Activated T-cell treated with anti-CD3 and anti-CD28 coated beads, Interleukin-2, amount 50 U/mL, for 72 hours (primary cell): ENCODE data around the gene LBH. TPM values are rescaled to one million over a fixed set of nuclear protein-coding genes. Genes with fewer than 3 reads are reported as not detected.

Experiments used
- ATAC-seq, 2 donors: fragments of 150-1000 bp; cut with Tn5 transposase; replicated peaks in 1 of 2; 2 replicates each; pipeline ENCODE4 v1.10.0; 2021; ENCODE audit warnings: moderate library complexity in 2 of 2, mild to moderate bottlenecking in 1 of 2
- DNase-seq, 2 donors: peaks; one replicate each; pipeline ENCODE4 v3.0.0; 2021 to 2022; ENCODE audit warnings: mixed read lengths in 1 of 2
- H3K27ac Mint-ChIP-seq: one replicate; pipeline ENCODE4 v1.8.0; 2022; ENCODE audit warnings: mild to moderate bottlenecking, moderate library complexity, mixed read lengths
- H3K27me3 Mint-ChIP-seq: one replicate; pipeline ENCODE4 v1.8.0; 2022; ENCODE audit warnings: low read depth, mixed read lengths
- H3K36me3 Mint-ChIP-seq, 2 donors: one replicate each; pipeline ENCODE4 v1.8.0; 2022; ENCODE audit warnings: mixed read lengths in 2 of 2, mild to moderate bottlenecking in 1 of 2; ENCODE audit not compliant: insufficient read depth in 2 of 2
- H3K4me1 Mint-ChIP-seq: one replicate; pipeline ENCODE4 v1.8.0; 2022; ENCODE audit warnings: low read depth, mixed read lengths
- H3K4me3 Mint-ChIP-seq, 2 donors: one replicate each; pipeline ENCODE4 v1.8.0; 2022; ENCODE audit warnings: mild to moderate bottlenecking in 2 of 2, mixed read lengths in 2 of 2, moderate library complexity in 2 of 2
- H3K9me3 Mint-ChIP-seq, 2 donors: one replicate each; pipeline ENCODE4 v1.8.0; 2022; ENCODE audit warnings: mixed read lengths in 2 of 2
- total RNA-seq, 2 donors: library from RNA; stranded (reverse); gene quantifications; one replicate each; pipeline ENCODE4 v1.2.3, GENCODE V29; 2022

LBH gene
- total RNA-seq, 2 donors from 2014 or later: 129 to 133 TPM

DNA sequence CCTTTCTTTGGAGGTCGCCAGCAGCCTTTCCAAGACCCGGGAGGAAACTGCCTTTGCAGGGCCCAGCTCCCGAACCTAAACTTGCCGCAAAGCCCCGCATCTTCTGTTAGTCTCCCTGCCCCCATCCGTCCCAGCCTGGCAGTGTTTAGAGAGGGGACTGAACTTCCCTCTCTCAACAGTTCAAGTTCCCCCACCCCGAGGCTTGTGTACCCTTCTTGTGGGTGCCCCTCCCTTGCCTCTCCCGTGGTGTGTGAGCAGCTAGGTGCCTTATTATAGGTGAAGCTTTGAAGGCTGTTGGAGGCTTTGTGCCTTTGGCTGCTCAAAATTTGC lies 1.4 kb downstream of the LBH start:
- Mint-ChIP-seq H3K4me1 (peaks cover 66% of the 10 kb centered on the region), H3K9me3 (no peaks in the 10 kb centered on the region), H3K27ac (peak overlapping the region; percentile 61), H3K36me3 (peaks cover 18 to 22% of the 10 kb centered on the region in 2 donors), H3K27me3 (peaks cover 16% of the 10 kb centered on the region), H3K4me3 (peak overlapping the region; percentile 90 to 93)
- ATAC-seq (no peak), DNase-seq (peak; percentile 41 to 43)

DNA sequence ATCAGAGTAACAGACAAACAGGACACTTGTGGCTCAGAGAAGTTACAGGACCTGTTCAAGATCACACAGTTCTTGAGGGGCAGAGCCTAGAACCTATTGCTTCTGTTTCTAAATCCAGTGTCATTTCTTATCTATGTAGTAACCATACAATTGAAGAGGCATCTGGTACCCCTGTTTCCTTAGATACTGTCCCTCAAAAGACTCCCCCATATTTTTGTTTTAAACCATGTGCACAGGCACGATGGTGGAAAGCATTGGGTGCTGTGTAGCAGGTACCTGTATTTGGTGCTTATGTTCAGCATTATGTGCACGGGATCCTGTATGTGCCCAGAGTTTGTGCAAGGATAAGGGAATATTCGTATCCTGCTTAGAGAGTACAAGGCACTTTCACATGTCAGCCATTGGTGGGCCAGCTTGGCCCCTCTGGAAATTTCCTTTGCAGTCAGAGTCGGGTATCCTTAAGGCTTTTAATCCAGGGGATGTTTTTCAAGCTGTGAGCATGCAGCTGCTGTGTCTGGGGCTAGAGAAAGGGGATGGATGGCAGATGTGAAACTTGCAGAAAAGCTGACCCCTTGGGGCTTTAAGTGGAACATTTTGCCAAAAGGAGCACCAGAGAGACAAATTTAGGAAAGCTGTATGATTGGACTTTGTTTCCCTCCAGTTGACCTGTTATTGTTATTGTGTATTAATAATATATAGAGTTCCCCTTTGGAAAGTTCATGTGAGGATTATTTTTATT lies 2.1 kb downstream of the LBH start:
- H3K4me3 Mint-ChIP-seq: peak overlapping the region; percentile 90 to 93
- no peak for DNase-seq
- peaks cover 66% of the 10 kb centered on the region for H3K4me1 Mint-ChIP-seq

DNA sequence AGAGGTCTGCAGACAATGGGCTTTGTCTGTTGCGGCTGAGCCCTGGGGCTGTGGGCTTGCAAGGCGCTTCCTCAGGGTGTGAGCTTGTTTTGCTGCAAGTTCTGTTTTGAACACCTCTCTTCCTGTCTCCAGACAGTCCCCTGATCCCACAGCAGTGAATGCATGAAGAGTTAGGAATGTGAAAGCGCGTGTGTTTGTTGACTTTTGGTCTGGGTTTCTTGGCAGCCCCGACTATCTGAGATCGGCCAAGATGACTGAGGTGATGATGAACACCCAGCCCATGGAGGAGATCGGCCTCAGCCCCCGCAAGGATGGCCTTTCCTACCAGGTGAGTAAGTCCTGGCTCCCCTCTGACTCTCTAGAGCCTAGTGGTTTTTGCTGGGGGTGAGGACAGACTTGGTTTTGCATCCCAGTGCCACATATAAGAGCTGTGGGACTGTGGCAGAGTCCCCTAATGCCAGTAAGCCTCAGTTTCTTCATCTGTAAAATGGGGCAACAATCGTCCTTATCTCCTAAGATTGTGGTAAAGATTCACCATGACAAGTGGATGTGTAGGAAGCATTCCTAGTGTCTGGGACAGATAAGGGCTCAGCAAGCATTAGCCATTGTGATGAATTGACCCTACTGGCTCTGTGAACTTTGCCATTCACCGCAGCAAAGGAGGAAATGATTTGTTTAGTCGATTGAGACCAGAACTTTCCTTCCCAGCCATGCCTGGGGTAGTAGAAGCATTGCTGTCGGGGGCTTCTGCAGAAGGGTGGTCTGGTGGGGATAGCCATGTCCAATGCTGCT lies 3.0 kb downstream of the LBH start:
- peaks cover 24 to 34% of the 10 kb centered on the region in 2 donors for H3K36me3 Mint-ChIP-seq
- H3K4me3 Mint-ChIP-seq: peak overlapping the region; percentile 90 to 93

More for the DNA sequence above, 2.1 kb downstream of the LBH start:
- Mint-ChIP-seq H3K27me3 (peaks cover 11% of the 10 kb centered on the region), H3K9me3 (no peaks in the 10 kb centered on the region), H3K36me3 (peaks cover 20 to 27% of the 10 kb centered on the region in 2 donors), H3K27ac (peak overlapping the region; percentile 61)
- ATAC-seq: no peak

DNA sequence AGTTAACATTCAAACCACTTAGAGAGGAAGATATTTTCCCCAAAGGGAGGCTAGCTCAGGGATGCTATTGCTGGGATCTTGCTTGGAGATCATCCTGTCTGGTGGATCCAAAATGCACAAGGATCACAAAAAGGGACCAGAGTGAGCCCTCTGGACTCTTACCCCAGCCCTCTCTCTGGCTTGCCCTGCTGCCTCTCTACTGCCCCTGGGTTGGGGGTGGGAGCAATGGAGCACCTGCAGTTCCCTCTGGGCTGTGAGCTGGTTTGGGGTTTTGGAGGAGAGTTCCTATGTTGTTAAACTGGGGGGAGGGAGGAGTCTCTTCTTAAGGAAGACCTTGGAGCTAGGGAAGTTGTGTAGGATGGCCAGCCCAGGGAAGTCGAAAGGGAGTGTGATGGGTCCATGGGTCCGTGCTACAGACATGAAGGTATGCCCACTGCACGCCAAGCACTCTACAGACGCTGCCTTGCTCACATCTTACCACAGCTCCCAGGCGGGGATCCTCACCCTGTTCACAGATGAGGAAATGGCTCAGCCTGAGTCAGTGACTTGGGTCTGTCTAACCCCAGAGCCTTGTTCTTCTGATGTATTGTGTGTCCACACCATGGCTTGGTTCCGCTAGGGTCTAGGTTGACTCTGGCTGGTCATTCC lies 3.8 kb downstream of the LBH start:
- Mint-ChIP-seq H3K9me3 (no peaks in the 10 kb centered on the region), H3K36me3 (peaks cover 28 to 39% of the 10 kb centered on the region in 2 donors), H3K4me3 (peak overlapping the region; percentile 90 to 93), H3K27ac (peak overlapping the region; percentile 84), H3K27me3 (no peaks in the 10 kb centered on the region), H3K4me1 (peaks cover 76% of the 10 kb centered on the region)
- peak; percentile 72 to 87 for DNase-seq
- peak; percentile 42 to 60 for ATAC-seq

More for the DNA sequence above, 3.0 kb downstream of the LBH start:
- Mint-ChIP-seq H3K27ac (peak overlapping the region; percentile 84), H3K9me3 (no peaks in the 10 kb centered on the region), H3K27me3 (peaks cover 7% of the 10 kb centered on the region), H3K4me1 (peaks cover 75% of the 10 kb centered on the region)
- peak in 1 of 2 donors; percentile 6 for ATAC-seq
- peak; percentile 60 to 64 for DNase-seq

DNA sequence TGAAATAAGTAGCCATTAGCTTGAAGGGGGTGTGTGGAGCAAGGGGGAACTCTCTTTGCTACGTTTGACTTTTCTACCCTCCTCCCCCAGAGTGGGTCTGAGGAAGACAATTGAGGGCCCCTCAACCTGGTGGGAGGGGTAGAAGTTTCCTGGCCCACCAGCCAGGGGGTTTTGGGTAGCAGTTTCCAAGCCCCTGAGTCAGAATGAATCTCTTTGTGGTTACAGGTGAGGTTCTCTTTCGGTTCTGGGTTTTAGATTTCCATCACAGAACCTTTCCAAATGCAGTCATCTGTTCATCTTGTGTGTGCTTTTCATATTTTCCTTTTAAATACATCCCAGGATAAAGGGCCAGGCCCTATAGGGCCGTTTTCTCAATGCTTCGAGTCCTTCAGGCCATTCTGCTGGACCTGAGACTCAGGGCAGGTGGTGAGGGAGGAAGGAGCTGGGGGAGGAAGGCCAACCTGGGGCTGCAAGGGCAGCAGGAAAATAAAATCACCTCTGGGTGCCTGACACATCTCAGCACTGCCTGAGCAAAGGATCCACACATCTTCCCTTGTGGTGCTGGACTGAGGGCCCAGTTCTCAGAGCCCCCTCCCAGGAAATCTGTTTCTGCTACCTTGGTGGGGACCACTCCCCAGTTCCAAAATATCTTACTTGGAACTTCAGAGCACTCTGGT lies 4.7 kb downstream of the LBH start:
- ATAC-seq: peak; percentile 7 to 27
- no peaks in the 10 kb centered on the region for H3K9me3 Mint-ChIP-seq
- peak; percentile 64 to 80 for DNase-seq
- peaks cover 78% of the 10 kb centered on the region for H3K4me1 Mint-ChIP-seq
- H3K27me3 Mint-ChIP-seq: no peaks in the 10 kb centered on the region
- H3K4me3 Mint-ChIP-seq: peak overlapping the region; percentile 90 to 93
- H3K27ac Mint-ChIP-seq: peak overlapping the region; percentile 88
- H3K36me3 Mint-ChIP-seq: peaks cover 29 to 42% of the 10 kb centered on the region in 2 donors

DNA sequence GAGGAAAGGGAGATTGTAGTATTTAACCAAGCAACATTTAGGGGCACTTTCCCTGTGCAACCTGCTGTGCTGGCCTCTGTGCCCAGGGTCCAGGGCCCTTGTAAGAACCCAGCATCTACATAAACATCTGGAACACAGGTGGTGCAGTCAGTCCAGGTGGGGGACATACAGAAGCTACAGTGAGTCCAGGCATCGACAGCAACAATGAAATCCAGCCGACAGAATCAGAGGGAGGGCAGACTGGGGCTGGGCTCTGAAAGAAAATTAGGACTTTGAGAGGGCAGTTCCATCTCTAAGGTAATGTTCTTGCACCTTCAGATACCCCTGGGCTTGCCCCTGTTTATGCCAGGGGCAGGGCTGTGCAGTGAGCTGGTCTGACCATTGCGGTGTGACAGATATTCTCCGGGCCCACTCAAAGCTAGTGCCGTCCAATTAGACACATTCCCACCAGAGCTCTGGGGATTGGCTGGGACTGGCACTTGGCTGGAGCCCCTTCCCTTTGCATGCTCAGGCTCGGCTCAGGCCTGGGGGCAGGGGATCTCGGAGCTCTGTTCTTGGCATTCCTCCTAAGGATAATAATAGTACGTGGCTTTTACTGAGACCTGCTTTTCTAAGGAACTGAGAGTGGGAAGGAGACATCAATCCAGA lies 5.4 kb downstream of the LBH start:
- Mint-ChIP-seq H3K4me3 (peak overlapping the region; percentile 90 to 93), H3K27ac (peak overlapping the region; percentile 88), H3K36me3 (peaks cover 30 to 46% of the 10 kb centered on the region in 2 donors), H3K9me3 (no peaks in the 10 kb centered on the region), H3K27me3 (no peaks in the 10 kb centered on the region), H3K4me1 (peaks cover 84% of the 10 kb centered on the region)
- DNase-seq (no peak), ATAC-seq (no peak)

DNA sequence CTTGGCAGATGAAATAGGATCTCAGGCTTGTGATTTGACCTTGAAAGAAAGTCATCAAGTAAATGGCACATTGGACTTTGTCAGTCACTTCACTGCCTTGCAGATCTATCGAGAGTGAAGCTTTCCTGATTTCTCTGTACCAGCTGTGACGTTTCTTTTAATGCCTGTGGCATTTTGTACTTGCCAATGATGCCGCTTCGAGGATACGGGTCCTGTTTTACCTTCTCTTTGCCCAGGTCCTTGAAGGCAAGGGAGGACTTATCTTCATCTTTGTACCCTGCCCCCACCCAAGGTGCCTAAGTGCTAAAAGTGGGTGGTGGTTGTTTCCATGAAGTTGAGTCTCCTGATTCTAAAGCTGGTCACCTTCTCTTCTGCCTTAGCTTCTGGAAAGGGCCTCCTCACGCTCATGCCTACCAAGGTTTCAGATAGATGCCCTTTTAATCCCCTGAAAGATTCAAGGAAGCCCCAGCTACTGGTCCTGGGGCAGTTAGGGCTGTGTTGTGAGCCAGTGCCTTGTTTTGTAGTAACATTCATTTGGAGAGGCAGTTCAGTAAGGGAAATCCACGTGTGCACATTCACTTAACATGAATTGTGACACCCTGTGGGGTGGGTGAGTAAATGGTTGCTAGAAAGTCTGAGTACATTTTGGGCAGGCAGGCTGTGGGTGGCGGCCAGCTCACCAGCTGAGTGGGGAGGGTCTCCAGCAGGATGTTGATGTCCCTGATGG lies 6.1 kb downstream of the LBH start:
- Mint-ChIP-seq H3K27ac (peak overlapping the region; percentile 44), H3K9me3 (no peaks in the 10 kb centered on the region), H3K36me3 (peaks cover 30 to 48% of the 10 kb centered on the region in 2 donors), H3K27me3 (no peaks in the 10 kb centered on the region), H3K4me1 (peaks cover 90% of the 10 kb centered on the region), H3K4me3 (peak overlapping the region; percentile 90 to 93)
- DNase-seq (peak; percentile 59 to 68), ATAC-seq (peak; percentile 28 to 41)

DNA sequence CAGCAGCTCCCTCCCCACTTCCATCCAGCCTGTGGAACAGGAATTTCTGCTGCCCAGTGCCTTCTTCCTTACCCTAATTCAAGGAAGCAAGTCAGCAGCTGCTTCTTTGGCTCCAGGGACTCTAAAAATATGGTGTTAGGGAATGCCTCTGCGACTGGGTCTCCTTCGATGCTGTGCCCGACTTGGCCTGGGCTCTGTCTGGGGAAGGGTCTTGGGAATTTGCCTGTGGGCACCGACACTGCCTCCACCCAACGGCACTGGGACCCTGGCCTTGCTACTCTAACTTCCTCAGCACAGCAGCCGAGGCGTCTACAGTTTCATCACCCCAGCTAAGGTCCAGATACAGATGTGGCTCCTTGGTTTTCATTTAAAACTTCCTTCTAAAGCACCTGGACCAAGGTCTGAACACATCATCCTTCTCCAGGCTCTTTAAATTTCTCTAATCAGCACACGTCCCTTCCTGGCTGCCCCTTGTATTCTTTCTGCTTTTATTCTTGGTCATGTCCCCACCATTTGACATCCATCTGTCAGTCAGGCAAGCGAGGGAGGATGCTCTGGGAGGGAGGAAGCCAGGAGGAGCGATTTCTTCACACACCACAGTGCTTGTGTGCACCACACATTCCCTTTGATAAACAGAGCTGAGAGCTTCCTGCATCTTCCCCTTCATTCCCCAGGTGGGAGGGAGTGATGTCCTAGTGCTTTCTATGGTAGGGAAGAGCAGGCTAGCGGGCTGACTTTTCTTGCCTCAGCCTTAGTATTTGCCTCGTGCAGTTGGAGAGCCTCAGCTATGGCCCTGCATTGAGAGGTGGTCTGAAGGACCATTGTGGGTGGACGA lies 6.8 kb downstream of the LBH start:
- no peaks in the 10 kb centered on the region for H3K9me3 Mint-ChIP-seq
- ATAC-seq (no peak), DNase-seq (no peak)
- H3K27me3 Mint-ChIP-seq: no peaks in the 10 kb centered on the region
- peaks cover 98% of the 10 kb centered on the region for H3K4me1 Mint-ChIP-seq
- H3K27ac Mint-ChIP-seq: peak overlapping the region; percentile 44
- H3K4me3 Mint-ChIP-seq: peak overlapping the region; percentile 90 to 93
- H3K36me3 Mint-ChIP-seq: peaks cover 30 to 54% of the 10 kb centered on the region in 2 donors

DNA sequence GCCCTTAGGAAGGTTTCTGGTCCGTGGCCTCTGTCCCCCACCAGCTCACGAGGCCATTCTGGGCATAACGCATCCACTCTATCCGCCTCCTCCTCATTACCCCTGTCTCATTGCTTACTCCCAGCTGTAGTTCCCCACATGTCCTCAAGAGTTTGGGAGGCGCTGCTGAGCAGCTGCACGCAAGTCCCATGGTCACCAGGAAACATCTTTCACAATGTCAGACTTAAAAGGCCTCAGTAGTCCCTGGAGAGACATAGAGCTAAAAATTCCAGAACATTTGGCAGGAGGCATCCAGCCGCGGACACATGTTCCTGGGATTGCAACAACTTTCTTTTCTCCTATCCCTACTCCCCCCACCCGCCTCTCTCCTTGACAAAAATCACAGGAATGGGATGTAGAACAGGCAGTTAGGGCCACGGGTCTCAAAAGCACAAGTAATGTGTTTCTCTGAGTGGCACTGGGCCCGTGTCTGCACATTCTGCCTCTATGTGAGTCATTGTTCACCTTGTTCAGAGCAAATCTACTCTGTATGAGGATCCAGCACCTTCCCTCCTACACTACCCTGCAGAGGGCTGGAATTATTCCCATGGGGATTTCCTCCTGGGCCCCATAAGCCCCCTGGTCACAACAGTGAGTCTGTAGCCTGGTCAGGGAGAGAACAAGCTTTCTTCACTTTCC lies 8.1 kb downstream of the LBH start:
- Mint-ChIP-seq H3K9me3 (no peaks in the 10 kb centered on the region), H3K27me3 (no peaks in the 10 kb centered on the region), H3K27ac (peak overlapping the region; percentile 44), H3K4me1 (peaks cover 98% of the 10 kb centered on the region), H3K36me3 (peaks cover 26 to 49% of the 10 kb centered on the region in 2 donors), H3K4me3 (peak overlapping the region; percentile 90 to 93)
- DNase-seq (peak; percentile 76 to 83), ATAC-seq (peak in 1 of 2 donors; percentile 27)

DNA sequence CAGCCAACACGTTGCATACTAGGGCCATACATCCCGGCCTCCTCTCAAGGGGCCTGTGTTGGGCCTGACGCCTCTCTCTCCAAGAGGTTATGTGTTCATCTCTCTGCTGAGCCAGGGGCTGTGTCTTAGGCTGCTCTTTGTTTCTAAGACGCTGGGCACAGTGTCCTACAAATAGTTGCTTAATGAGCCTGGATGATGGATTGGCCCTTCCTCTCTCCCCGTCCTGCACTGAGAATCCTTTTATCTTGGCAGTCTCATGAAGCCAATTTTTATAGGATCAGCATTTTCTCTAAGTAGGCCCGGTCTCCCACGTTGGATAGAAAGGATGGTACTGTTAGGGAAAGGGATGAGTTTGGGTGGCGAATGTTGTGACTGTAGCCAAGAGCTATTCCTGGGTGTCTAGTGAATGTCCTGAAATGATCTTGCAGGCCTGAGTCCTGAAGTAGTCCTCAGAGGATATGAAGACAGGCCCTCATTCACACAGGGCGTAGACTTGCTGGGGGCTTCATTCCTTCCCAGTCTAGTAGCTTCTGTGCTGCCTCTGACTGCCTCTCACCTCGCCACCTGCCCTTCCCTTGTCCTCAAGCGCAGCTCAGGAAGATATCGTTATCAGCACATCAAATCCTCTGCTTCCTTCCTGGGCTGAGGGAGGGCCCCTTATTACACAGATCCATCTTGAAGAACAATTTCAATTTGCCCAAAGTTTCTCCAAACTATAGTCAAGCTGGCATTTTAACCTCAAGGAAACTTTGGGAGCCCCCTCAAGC lies 8.8 kb downstream of the LBH start:
- Mint-ChIP-seq H3K27ac (peak overlapping the region; percentile 27), H3K4me3 (peak overlapping the region; percentile 90 to 93), H3K4me1 (peaks cover 95% of the 10 kb centered on the region), H3K9me3 (no peaks in the 10 kb centered on the region), H3K27me3 (no peaks in the 10 kb centered on the region), H3K36me3 (peaks cover 26 to 48% of the 10 kb centered on the region in 2 donors)
- no peak for DNase-seq
- ATAC-seq: no peak
